Thyroid gland (tissue), 4 donors: ENCODE data around the gene DDX39B. TPM values are rescaled to one million over a fixed set of nuclear protein-coding genes. Genes with fewer than 3 reads are reported as not detected.
"Not testable (repeated sequence)": the region's sequence is repeated elsewhere in the genome, so short reads cannot be mapped to it uniquely, and the experiment has no call there.

ENCODE experiments used
- DNase-seq, 2 donors: peaks; one replicate each; pipeline ENCODE4 v3.0.0-alpha.2; 2019
- H3K27ac ChIP-seq, 3 donors: fragments of 200-600 bp; sonication (generic); 1 replicate in 2 of 3; 2 replicates in 1 of 3; pipeline ENCODE4 v1.5.1; 2016 to 2019; ENCODE audit warnings: mild to moderate bottlenecking in 1 of 3, moderate library complexity in 1 of 3
- H3K27me3 ChIP-seq: fragments of 200-600 bp; sonication (generic); one replicate; pipeline ENCODE4 v1.5.1; 2019
- H3K36me3 ChIP-seq, 2 donors: fragments of 200-600 bp; sonication (generic); one replicate each; pipeline ENCODE4 v1.5.1; 2016 to 2019
- H3K4me1 ChIP-seq, 2 donors: fragments of 200-600 bp; sonication (generic); one replicate each; pipeline ENCODE4 v1.5.1; 2017 to 2019
- H3K4me3 ChIP-seq, 3 donors: fragments of 200-600 bp; sonication (generic); replicated peaks in 1 of 3; 1 replicate in 2 of 3; 2 replicates in 1 of 3; pipeline ENCODE4 v1.5.1; 2016; ENCODE audit warnings: mild to moderate bottlenecking in 1 of 3
- H3K9me3 ChIP-seq: fragments of 200-600 bp; sonication (generic); one replicate; pipeline ENCODE4 v1.5.1; 2017
- CTCF ChIP-seq, 6 experiments: fragments of 200-600 bp in 3 of 6; fragments of 450-650 bp in 3 of 6; sonication (generic) in 3 of 6; IDR thresholded peaks; one replicate each; pipeline ENCODE4 v1.5.1; 2016 to 2019; ENCODE audit warnings: antibody characterized with exemption in 6 of 6, mild to moderate bottlenecking in 2 of 6, inconsistent platforms in 1 of 6, moderate library complexity in 1 of 6
- POLR2A ChIP-seq, 2 donors: fragments of 450-650 bp; IDR thresholded peaks; one replicate each; pipeline ENCODE4 v1.6.1; 2017; ENCODE audit warnings: antibody characterized with exemption in 2 of 2, mild to moderate bottlenecking in 2 of 2, moderate library complexity in 1 of 2
- WGBS, 2 donors: methylation state at CpG; one replicate each; pipeline ENCODE4 v1.1.5; 2017; 5-methylcytosine and 5-hydroxymethylcytosine counted together
- intact Hi-C: fragments of 100-400 bp; cut with DNase I; formaldehyde crosslinking; loops from one replicate; pipeline ENCODE4 v1.15.1; 2023
- total RNA-seq, 4 donors: library from RNA; depleted of rRNA; stranded (reverse); fragments of >200 nt; gene quantifications; one replicate each; pipeline ENCODE4 v1.2.3, GENCODE V29; 2016

Gene DDX39B
- 100 to 1,000 TPM; 296 to 339 (median 314) TPM for total RNA-seq

GRCh38 chr6:31541658-31542521 lies at the start of gene DDX39B:
TSS of gene DDX39B (minus strand) at chr6:31542003. CDS start at chr6:31540532, 1,471 bp downstream.
- Histone ChIP-seq H3K9me3 (no peaks in the 10 kb centered on the region), H3K27me3 (no peaks in the 10 kb centered on the region), H3K27ac (peak within 1 kb of the TSS; percentile 92 to 99 (median 97)), H3K4me1 (peaks cover 24 to 25% of the 10 kb centered on the region in 2 donors), H3K36me3 (peaks cover 32 to 34% of the 10 kb centered on the region in 2 donors), H3K4me3 (peak within 1 kb of the TSS; percentile 28 to 77 (median 75))
- WGBS, 2 donors = 0% methylated on average over 43 of the region's 43 CpGs
- intact Hi-C loops = loop anchor here (10.0 kb wide), 1 partner anchor 47 kb away; the partner anchor contains the start of gene MICB
- DNase-seq = peak; percentile 96 to 97
- no peak for TF ChIP-seq CTCF (IDR thresholded peaks at IDR 0.05)
- TF ChIP-seq POLR2A (IDR thresholded peaks at IDR 0.05) = peak; percentile 72 to 76

GRCh38 chr6:31590691-31591090 lies 48.9 kb upstream of the DDX39B start:
- H3K27me3 ChIP-seq, DNase-seq, H3K4me1 ChIP-seq, H3K36me3 ChIP-seq, H3K27ac ChIP-seq, H3K4me3 ChIP-seq, H3K9me3 ChIP-seq, intact Hi-C loops: not testable (repeated sequence)
- WGBS, 2 donors = 71 to 90% methylated on average over 5 of the region's 5 CpGs

- WGBS, 2 donors = 61 to 65% methylated on average over 9 of the region's 9 CpGs
These were observed 47.3 kb upstream of the DDX39B start for GRCh38 chr6:31588871-31589650.

GRCh38 chr6:31587791-31588777 lies 46.3 kb upstream of the DDX39B start:
- H3K4me1 ChIP-seq = no peaks in the 10 kb centered on the region
- H3K9me3 ChIP-seq = no peaks in the 10 kb centered on the region
- intact Hi-C loops = no loop called here
- TF ChIP-seq CTCF (IDR thresholded peaks at IDR 0.05) = no peak
- TF ChIP-seq POLR2A (IDR thresholded peaks at IDR 0.05) = no peak
- H3K36me3 ChIP-seq = no peaks in the 10 kb centered on the region
- H3K27me3 ChIP-seq = no peaks in the 10 kb centered on the region
- WGBS, 2 donors = 55 to 61% methylated on average over 11 to 12 of the region's 12 CpGs
- no peak overlapping the region for H3K27ac ChIP-seq
- no peak for DNase-seq
- no peak overlapping the region for H3K4me3 ChIP-seq

More at GRCh38 chr6:31588871-31589650, 47.3 kb upstream of the DDX39B start:
- Histone ChIP-seq H3K36me3 (no peaks in the 10 kb centered on the region), H3K4me3 (no peak overlapping the region), H3K27ac (no peak overlapping the region), H3K27me3 (no peaks in the 10 kb centered on the region), H3K4me1 (no peaks in the 10 kb centered on the region), H3K9me3 (no peaks in the 10 kb centered on the region)
- no peak for DNase-seq
- TF ChIP-seq POLR2A (IDR thresholded peaks at IDR 0.05) (no peak), CTCF (IDR thresholded peaks at IDR 0.05) (no peak)
- intact Hi-C loops = no loop called here
